HCT116 (cell line): Measurements from ENCODE around the gene RAB27A.

Experiments
- ELF1 ChIP-seq: IDR thresholded peaks from 2 replicates; pipeline ENCODE4 v1.6.1; 2012; ENCODE audit warnings: low read depth, borderline replicate concordance
- POLR2AphosphoS5 ChIP-seq: IDR thresholded peaks from 2 replicates; pipeline ENCODE4 v1.6.1; 2011; ENCODE audit warnings: mild to moderate bottlenecking, low read depth, low read length, moderate library complexity

GRCh38 chr15:55284426-55284825 is 5.2 kb downstream of the RAB27A start:
- TF ChIP-seq POLR2AphosphoS5 (no peak), ELF1 (no peak)
